GM19467 (cell line): Measurements from ENCODE around the gene CTSV.
"Not testable (repeated sequence)": the region's sequence is repeated elsewhere in the genome, so short reads cannot be mapped to it uniquely, and the experiment has no call there.

Source experiments
- ATAC-seq: cut with Tn5 transposase; IDR thresholded peaks from one replicate; pipeline ENCODE4 v1.9.1; 2021; ENCODE audit warnings: mild to moderate bottlenecking, moderate library complexity; ENCODE audit not compliant: unreplicated experiment

Gene CTSV

DNA sequence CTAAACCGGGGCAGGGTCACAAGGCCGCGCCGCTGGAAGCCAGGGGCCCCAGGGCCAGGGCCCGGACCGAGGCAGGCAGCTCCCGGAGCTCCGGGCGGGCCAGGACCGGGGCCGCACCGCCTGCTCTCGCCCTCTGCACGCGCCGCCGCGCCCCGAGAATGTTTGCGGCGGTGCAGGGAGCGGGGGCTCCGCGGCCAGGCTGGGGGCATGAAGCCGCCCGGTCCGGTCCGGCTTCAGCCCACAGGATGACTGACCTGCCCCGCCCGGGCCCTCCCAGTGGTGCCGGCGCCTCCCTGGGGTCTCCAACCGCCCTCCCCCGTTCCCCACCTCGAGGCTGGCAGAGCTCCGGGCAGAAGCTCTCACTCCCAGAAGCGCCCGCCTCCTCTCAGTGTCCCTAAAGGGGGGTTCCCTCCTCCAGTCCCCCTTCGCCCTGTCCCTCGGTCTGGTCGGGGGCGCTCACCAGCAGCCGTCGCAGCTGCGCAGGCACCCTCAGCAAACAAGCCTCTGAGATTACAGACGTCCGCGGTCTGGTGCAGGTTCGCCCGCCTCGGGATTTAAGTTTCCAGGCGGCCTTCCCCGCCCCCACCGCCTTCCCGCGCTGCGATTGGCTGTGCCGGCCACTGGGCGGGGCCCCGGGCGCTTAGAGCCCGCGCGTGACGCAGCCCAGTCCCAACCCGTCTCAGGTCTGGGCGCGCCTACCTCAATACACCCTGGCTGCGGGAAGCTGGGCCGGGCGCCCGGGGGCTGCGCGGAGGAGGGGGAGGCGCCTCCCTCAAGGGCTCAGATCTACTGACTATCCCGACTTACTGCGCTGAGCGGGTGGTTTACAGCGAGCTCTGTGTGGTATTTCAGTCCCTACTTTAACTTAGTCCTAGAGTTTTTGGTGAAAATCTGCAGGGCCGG is at the start of gene CTSV:
Gene CTSV (minus strand): TSS at position 532 of the 903 bp plus-strand sequence. CDS start 1,099 bp downstream, outside the sequence.
- peak; percentile 97 for ATAC-seq

DNA sequence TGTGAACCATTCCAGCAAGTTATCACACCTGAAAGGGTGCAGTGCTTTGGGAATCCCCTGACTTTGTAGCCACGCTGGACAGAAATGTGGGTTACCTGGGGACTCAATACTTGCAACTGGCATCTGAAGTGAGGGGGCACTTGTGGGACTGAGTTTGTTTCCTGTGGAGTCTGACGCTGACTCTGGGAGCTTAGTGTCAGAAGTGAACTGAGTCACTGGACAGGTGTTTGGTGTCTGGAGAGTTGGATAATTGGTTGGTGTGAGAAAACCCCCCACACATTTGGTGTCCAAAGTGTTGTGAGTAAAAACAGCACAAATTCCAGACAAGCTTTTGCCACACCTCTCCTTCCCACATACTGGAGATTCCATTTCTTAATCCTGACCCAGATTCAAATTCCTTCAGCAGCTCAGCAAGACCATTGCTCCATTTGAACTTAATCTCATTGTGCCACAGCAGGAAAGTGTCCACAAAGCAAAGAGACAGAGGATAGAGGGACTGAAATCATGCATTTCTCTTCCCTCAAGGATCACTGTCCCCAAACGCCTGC is 48.8 kb upstream of the CTSV start:
- not testable (repeated sequence) for ATAC-seq

DNA sequence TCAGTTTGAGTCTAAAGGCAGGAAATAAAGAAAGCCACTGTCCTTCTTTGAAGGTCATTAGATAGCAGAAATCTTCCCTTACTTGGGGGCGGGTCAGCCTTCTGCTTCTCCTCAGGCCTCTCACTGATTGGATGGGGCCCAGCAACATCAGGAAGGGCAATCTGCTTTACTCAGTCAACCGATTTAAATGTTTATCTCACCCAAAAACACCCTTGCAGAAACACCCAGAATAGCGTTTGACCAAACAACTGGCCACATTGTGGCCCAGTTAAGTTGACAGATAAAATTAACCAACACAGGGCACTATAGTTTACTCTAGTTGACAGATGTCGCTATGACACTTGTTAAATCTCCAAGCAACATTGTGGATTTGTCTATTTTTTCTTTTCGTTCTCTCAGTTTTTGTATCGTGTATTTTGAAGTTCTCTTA is 45.6 kb upstream of the CTSV start:
- not testable (repeated sequence) for ATAC-seq

DNA sequence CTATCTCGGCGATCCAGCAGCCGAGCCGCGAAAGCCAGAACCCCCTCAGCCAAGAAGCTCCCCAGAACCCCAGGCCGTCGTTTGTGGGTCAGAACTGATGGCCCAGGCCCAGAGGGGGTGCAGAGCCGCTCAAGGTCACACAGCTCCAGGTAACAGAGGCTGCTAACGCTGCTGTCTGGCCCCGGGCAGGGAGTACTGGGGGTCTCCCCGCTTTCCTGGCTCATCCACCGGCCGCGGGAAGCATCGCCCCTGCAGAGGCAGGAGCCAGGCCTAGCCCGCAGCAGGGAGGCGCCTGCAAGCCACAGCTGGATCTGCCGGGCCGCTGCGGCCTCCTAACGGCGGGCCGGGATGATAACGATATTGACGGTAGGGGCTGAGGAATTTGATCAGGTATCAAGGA is 39.4 kb upstream of the CTSV start:
- no peak for ATAC-seq

DNA sequence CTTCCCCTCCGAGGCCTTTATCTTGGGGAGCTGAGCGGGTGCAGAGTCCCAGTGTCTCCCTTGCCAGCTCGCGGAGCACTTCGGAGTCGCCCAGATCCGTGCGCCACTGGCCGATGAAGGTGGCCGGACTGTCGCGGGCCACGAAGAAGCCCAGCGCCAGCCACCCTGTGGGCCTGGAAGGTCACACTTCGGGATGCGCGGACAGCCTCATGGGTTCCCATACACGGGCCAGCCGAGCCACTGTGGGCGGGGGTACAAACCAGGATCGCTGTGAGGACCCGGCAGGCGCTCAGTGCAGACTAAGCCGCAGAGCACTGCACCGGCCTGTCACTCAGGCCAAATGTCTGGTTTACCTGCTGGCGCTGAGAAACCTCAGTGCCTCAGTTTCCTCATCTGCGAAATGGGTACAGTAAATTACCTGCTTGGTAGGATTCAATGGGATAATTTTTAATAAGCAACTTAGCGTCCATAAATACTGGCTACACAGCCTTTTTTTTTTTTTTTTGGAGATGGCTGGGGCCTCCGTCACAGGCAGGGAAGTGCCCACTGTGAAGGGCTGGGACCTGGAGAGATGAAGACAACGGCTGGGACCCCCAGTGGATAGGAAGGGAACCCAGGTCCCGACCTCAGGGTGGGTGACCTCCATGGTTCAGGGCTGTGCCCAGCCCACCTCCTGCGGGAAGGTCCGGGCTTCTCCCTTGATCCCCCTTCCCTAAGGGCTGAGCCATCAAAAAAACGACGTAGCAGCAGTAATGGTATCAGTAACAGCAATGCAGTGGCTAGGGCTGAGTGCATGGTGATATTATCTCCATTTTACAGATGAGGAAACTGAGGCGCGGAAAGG is 38.7 kb upstream of the CTSV start:
- no peak for ATAC-seq

DNA sequence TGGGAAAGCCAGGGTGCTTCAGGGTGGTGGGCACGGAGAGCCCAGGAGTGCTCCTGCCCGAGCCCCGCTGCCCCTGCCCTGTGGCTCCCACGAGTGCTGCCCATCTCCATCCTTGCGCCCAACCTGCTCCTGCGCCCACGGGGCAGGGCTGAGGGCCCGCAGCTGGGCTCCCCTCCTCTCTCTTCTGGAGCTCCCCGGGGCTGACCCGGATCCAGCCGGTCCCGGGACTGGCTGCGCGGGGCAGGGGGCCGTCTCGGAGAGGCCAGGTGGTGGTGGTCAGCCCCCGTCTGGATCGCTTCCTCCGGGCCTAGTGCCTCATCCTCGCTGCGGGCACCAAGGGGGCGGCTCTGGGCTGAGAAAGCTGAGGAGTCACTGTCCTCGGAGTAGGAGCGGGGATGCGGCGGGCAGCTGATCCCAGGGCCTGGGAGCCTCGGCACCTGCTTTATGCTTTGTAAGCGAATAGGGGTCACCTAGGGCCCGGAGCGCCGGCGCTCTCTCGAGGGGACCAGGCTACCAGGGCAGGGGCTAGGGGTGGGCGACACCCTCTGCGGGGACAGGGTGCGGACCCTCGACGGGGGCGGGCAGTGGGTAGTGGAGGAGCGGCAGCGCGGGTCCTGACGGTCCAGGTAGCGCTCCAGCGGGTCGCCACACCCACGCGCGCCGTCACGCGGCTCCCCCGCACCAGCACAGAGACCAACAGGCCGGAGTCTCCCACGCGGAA is 37.9 kb upstream of the CTSV start:
- not testable (repeated sequence) for ATAC-seq

DNA sequence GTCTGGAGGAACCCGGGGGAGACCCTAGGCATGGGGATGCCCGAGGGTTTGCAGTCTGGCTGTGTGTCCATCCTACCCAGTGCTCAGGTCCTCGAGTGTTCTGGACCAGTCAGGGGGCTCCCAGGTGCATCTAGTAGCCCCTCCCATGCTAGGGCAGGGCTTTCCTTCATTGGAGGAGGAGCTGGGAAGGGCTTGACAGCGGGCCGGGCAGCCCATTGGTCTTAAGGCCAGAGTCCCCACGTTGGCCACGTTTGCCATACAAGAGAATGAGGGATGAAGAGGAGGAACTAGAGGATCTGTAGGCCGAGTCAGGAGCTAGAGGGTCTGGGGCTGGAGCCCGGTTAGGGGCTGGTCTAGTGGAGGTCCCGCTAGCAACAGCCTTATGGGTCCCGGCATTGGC is 37.3 kb upstream of the CTSV start:
- ATAC-seq: no peak

DNA sequence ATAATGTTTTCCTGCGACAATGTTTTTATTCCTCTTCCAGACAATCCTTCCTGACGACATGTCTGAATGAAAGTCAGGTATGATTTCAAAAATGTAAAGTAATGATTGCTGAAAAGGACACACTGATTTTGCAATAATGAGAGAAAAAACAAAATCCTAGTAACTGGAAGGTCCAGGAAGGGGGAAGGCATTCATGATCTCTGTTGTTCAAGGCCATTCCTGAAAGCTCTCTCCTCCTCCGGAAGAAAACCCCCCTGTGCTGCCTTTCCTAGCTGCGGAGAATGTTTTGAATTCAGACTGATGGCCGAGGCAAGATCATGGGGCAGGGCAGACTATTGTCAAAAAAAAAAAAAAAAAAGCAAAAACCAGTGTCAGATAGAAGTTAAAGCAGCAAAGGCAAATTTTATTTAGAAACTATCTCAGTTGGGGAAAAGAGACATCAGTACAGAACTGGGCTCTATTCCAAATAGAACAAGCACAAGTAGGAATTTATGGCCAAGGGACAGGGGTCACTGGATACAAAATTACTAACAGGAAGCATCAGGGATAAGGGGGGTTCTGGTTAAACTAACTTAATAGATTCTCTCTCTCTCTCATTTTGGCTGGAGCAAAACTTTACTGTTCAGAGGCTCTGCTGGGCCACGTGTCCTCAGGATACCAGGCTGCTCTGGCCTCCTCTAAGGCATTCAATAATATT is 36.5 kb upstream of the CTSV start:
- ATAC-seq: no peak

DNA sequence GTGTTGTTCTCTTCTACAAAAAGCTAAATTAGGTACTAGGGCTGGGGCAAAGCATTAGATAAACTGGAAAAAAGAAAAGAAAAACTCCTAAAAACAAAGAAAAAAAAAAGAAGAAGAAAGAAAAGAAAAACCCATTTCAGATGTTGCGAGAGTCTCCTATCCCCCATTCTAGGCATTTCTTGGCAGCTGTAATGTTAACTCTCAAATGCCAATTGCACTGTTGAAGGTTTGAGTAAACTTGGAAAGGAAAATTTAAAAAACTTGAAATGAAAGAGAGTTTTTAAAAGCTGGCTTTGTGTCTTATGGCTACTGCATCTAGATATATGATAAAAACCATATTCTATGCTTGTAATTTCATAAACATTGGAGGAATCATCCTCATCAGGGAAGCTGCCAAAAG is 34.6 kb upstream of the CTSV start:
- ATAC-seq: no peak

DNA sequence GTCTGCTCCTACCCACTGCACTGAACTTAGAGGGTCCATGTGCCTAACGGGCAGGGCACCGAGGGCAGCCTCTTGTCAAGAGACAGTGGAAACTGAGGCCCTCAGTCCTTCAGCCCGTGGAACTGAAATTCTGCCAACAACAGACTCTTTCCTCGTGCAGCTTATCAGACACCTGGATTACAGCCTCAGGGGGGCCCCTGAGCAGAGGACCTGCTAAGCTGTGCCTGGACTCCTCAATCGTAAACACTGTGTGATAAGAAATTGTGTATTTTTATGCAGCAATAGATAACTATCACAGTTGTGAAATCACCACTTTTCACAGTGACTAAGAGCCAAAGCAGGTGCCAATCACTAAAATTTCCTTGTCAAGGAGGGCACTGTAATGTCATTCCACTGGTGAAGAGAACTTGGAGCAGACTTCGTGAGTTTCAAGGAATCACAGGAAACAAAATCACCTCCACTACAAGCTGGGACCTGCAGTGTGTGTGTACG is 33.4 kb upstream of the CTSV start:
- no peak for ATAC-seq

DNA sequence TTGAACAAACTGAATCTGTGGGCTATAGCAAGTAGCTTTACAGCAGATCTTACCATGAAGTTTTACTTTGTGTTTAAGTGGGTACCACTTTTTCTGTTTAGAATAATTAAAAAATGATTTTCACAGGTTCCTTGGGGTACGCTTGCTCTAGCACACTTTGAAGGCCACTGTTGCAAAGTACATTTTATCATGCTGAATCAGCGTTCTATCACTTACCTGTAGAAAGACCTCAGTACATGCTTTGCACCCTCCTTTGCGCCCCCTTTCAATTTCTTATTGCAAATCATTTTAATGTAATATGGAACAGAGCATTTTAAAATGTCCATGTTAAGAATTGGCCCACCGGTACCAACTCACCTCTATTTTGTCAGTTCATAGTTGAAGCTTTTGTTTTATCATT is 31.4 kb upstream of the CTSV start:
- ATAC-seq: not testable (repeated sequence)

DNA sequence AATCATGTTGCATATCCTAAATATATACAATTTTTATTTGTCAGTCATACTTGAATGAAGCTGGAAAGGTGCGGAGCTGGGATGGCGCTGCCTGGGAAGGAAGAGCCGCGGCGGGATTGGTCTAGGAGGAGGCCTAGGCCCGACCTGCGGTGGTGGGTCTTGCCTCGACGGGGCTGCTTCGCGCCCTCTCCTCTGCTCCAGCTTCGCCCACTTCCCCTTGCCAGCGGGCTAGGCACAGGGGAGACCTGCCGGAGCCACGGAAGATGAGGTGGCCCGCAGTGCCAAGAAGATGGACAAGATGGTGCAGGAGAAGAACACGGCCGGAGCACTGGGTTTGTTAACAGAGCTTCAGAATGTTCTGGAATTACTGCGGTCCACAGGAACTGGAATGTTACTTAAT is 28.5 kb upstream of the CTSV start:
- ATAC-seq: no peak

DNA sequence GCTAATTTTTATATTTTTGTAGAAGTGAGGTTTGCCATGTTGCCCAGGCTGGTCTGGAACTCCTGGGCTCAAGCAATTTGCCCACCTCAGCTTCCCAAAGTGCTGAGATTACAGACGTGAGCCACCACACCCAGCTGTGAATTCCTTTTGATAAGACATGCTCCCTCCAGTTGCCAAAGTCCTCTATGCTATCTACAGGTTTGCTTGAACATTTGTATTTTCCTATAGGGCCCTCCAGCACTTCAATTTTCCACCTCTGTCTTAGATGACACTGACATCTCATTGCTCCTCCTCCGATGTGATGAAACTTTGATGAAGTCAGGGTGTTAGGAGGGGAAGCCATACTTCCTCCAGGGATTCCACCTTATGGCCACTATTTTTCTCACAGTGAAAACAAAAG is 25.2 kb upstream of the CTSV start:
- ATAC-seq: no peak

DNA sequence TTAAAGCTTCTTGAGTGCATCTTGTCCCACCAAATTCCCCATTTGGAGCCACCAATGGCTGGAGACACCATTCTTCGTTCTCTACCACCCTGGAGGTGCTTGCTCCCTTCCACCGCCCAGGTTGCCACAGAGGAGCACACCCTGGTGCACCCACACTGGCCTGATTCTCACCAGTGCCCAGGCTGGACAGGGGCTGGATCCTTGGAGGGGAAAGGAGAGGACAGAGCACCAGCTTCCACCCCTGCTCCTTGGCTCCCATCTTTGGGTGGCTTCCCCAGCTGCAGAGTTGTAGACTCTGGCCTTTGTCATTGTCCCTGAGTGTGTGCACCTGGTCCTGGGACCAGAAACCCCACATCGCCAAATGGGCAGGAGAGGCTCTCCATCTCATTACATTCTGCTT is 21.9 kb upstream of the CTSV start:
- ATAC-seq: no peak

DNA sequence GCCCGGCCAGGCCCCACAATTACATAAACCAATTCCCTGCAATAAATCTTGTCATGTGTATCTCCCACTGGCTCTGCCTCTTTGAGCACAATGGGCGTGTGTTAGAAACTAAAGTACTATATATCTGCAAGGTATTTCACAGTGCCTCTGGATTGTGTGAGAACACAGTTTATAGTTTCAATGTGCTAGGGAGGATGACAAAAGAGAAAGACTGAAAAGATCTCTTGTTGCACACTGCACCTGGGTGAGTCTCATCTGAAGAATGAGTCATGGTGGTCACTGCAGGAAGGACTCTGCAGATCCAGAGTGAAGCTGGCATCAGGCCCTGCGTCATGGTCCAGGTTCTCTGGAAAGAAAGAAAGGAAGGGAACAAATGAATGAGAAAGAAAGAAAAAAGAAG is 20.7 kb upstream of the CTSV start:
- ATAC-seq: no peak

DNA sequence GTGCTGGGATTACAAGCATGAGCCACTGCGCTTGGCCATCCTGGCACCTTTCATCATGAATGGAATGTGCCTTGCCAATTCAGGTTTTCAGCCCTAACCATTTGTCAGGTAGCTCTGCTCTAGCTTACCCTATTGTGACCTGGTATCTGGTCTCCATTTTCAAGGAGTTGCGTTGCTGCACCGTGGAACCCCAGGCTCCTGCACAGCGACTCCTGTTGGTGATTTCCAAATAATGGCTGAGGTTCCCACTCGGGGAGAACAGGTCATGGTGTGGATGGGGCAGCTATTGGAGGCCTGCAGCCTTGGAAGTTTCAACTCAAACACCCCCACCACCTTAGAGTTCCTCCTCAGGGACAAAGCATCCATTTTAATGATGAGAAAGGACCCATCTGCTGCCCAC is 18.7 kb upstream of the CTSV start:
- ATAC-seq: no peak

DNA sequence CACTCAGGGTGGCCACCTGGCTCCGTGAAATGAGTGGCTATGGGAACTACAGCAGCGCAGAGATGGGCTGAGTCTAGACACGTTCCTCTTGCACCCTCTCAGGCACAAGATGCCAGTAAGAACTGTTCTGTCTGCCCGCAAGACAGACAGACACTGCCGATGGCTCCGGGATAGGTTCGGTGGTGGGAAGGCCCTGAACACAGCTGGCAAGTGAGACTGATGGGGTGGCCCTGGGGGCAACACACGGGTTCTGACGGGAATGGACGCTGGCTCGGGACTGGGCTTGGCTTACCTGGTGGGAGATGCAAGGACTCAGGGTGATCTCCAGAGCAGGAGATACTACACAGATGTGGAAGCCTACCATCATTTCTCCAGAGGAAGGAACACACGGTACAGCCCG is 16.9 kb upstream of the CTSV start:
- ATAC-seq: not testable (repeated sequence)

DNA sequence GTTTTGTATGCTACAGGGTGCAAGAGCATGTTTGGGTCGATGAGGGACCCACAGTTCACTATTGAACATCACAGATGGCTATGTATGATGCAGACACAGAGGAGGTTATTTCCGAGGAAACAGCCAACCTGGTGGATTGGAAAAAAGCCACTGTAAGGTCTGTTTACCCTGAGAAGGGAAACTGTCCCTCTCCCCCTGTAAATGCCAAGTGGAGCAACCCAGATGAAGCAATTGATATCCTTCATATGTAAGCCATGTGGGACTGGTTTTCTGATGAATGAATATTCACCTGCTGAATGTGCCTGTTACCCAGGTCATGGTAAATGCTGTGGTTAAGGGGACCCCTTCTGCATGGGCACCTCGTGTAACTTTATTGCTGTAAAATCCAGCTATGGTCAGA is 14.8 kb upstream of the CTSV start:
- no peak for ATAC-seq

DNA sequence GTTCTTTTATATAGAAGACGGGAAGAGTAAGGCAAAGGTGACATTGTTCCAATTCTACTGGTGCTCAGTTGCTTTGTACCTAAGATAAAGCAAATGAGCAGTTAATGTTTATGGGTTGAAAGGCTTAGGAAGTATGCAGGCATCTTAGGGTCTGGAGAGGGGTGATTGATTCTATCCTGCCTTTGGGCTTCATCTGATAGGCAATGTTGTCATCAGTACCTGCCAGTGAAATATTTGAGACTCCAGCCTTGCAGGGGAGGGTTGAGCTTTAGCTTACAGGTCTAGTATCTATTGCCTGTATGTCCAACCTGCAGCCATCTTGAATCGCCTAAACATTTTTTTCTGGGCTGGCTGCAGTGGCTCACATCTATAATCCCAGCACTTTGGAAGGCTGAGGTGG is 13.8 kb upstream of the CTSV start:
- no peak for ATAC-seq

DNA sequence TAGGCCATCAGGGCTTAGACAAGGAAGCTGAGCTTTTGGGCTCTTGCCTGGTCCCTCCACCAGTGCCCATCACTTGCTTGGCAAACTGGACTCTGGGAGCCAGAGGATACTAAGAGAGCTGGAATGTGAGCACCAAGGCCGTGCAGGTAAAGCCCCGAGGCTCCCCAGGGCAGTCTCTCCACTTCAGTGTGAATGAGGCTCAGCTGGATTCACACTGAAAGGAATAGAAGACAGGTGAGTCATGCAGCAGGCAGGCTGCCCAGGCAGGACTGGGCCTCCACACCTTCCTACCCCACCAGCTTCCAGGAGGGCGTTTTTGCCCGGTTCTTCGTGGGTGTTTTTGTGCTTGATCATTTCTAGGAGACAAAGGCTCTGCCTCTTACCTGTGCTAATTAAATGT is 7.3 kb upstream of the CTSV start:
- ATAC-seq: no peak
